MM.1S (cell line): Measurements from ENCODE around the gene FAM227B.

Experiments
- DNase-seq: peaks from one replicate; pipeline ENCODE4 v3.0.0-alpha.2; 2015
- H2AFZ ChIP-seq: fragments of 300-600 bp; sonication (generic); 2 replicates; pipeline ENCODE4 v1.6.0; 2016; ENCODE audit warnings: antibody characterized with exemption, low read length
- H3F3A ChIP-seq: fragments of 300-600 bp; sonication (generic); 2 replicates; pipeline ENCODE4 v1.6.1; 2016; ENCODE audit warnings: mild to moderate bottlenecking, antibody characterized with exemption, low read length, moderate library complexity, mixed read lengths; ENCODE audit not compliant: insufficient read depth
- H3K27ac ChIP-seq: fragments of 300-600 bp; sonication (generic); 2 replicates; pipeline ENCODE4 v1.5.1; 2016; ENCODE audit warnings: mild to moderate bottlenecking, low read length
- H3K27me3 ChIP-seq: fragments of 300-600 bp; sonication (generic); replicated peaks from 2 replicates; pipeline ENCODE4 v1.6.0; 2016; ENCODE audit warnings: low read length; ENCODE audit not compliant: insufficient read depth
- H3K36me3 ChIP-seq: fragments of 300-600 bp; sonication (generic); replicated peaks from 2 replicates; pipeline ENCODE4 v1.6.1; 2016; ENCODE audit warnings: mild to moderate bottlenecking, low read length, mixed read lengths; ENCODE audit not compliant: insufficient read depth
- H3K4me1 ChIP-seq: fragments of 300-600 bp; sonication (generic); 2 replicates; pipeline ENCODE4 v1.6.1; 2016; ENCODE audit warnings: low read length, mixed read lengths
- H3K4me2 ChIP-seq: fragments of 300-600 bp; sonication (generic); 2 replicates; pipeline ENCODE4 v1.6.0; 2016; ENCODE audit warnings: low read depth, low read length
- H3K4me3 ChIP-seq: fragments of 300-600 bp; sonication (generic); 2 replicates; pipeline ENCODE4 v1.5.1; 2016; ENCODE audit warnings: low read length, mixed read lengths
- H3K79me2 ChIP-seq: fragments of 300-600 bp; sonication (generic); 2 replicates; pipeline ENCODE4 v1.6.1; 2016; ENCODE audit warnings: mixed run types, low read length, mixed read lengths
- H3K9ac ChIP-seq: fragments of 300-600 bp; sonication (generic); 2 replicates; pipeline ENCODE4 v1.6.1; 2016; ENCODE audit warnings: low read length, mixed read lengths
- H3K9me2 ChIP-seq: fragments of 300-600 bp; sonication (generic); replicated peaks from 2 replicates; pipeline ENCODE4 v1.6.1; 2016; ENCODE audit warnings: mild to moderate bottlenecking, low read length, mixed read lengths; ENCODE audit not compliant: insufficient read depth
- H3K9me3 ChIP-seq: fragments of 300-600 bp; sonication (generic); replicated peaks from 2 replicates; pipeline ENCODE4 v1.6.1; 2016; ENCODE audit warnings: mild to moderate bottlenecking, low read length, mixed read lengths; ENCODE audit not compliant: insufficient read depth
- H4K20me1 ChIP-seq: fragments of 300-600 bp; sonication (generic); 2 replicates; pipeline ENCODE4 v1.6.1; 2016; ENCODE audit warnings: mild to moderate bottlenecking, low read length, moderate library complexity, mixed read lengths; ENCODE audit not compliant: insufficient read depth
- EZH2 ChIP-seq: fragments of 300-600 bp; sonication (generic); optimal IDR thresholded peaks from 2 replicates; pipeline ENCODE3; 2017; ENCODE audit warnings: low read depth, mild to moderate bottlenecking, antibody characterized with exemption, low read length, mixed read lengths
- EZH2phosphoT487 ChIP-seq: fragments of 300-600 bp; sonication (generic); IDR thresholded peaks from 2 replicates; pipeline ENCODE4 v1.6.1; 2018; ENCODE audit warnings: antibody characterized with exemption, low read length
- TF ChIP-seq, protein P1 (sequence below): fragments of 300-600 bp; sonication (generic); IDR thresholded peaks from 2 replicates; pipeline ENCODE4 v1.5.1; 2016; ENCODE audit warnings: antibody characterized with exemption, low read length, mixed read lengths

Gene FAM227B

DNA sequence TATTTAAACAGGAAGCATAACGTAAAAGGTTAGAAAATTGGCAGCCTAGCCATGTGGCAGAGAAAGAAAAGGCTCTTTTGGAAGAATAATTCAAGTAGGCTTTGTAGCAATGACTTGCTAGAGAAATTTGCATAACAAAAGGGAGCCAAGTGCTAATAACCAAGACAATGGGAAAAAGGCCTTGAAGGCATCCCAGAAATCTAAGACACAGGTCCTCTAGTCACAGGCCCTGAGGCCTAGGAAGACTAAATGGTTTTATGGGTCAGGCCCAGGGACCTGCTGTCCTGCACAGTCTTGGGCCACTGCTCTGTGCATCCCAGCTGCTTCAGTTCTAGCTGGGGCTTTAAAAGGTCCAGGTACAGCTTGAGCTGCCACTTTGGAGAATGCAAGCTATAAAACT lies 119.0 kb downstream of the FAM227B start:
- H2AFZ ChIP-seq: no peak overlapping the region
- no peak for TF ChIP-seq EZH2
- TF ChIP-seq, protein P1, sequence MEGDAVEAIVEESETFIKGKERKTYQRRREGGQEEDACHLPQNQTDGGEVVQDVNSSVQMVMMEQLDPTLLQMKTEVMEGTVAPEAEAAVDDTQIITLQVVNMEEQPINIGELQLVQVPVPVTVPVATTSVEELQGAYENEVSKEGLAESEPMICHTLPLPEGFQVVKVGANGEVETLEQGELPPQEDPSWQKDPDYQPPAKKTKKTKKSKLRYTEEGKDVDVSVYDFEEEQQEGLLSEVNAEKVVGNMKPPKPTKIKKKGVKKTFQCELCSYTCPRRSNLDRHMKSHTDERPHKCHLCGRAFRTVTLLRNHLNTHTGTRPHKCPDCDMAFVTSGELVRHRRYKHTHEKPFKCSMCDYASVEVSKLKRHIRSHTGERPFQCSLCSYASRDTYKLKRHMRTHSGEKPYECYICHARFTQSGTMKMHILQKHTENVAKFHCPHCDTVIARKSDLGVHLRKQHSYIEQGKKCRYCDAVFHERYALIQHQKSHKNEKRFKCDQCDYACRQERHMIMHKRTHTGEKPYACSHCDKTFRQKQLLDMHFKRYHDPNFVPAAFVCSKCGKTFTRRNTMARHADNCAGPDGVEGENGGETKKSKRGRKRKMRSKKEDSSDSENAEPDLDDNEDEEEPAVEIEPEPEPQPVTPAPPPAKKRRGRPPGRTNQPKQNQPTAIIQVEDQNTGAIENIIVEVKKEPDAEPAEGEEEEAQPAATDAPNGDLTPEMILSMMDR: no peak
- no peak for TF ChIP-seq EZH2phosphoT487
- no peaks in the 10 kb centered on the region for H3K9me2 ChIP-seq
- H4K20me1 ChIP-seq: no peaks in the 10 kb centered on the region
- no peaks in the 10 kb centered on the region for H3K4me1 ChIP-seq
- H3K79me2 ChIP-seq: no peaks in the 10 kb centered on the region
- H3F3A ChIP-seq: no peaks in the 10 kb centered on the region
- DNase-seq: no peak
- no peak overlapping the region for H3K4me3 ChIP-seq
- no peaks in the 10 kb centered on the region for H3K27me3 ChIP-seq
- H3K36me3 ChIP-seq: no peaks in the 10 kb centered on the region
- H3K9me3 ChIP-seq: no peaks in the 10 kb centered on the region
- H3K27ac ChIP-seq: no peak overlapping the region
- H3K9ac ChIP-seq: no peak overlapping the region
- H3K4me2 ChIP-seq: no peak overlapping the region

DNA sequence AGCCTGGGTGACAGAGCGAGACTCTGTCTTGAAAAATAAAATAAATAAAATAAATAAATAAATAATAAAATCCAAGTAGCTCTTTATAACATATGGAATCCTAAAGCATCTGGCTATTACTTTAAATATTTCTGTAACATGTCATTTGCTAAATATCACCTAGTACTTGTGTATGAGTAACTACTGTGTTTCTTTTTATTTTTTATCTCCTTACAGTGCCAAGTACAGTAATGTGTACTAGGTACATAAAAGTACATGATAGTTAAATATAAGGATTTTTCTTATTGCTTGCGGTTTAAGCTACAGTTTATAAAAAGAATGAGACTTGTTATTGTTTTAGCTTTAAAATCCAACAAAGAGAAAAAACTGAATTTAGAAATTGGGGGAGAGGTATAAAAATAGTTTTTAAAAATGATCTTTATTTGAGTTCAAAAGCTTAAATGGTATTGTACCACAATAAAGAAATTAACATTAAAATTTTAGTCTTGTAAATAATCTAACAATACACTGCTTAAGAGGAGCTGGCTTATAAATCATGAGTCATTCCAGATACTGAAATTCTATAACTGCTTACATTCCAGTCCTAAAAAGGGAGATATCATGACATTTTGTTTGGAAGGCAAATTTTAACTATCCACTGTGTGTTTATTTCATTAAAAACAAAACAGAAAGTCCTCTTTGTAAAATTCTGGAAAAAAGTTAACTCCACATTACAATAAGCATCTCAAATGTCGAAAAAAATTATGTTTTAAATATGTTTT lies 124.4 kb downstream of the FAM227B start:
- H4K20me1 ChIP-seq: no peaks in the 10 kb centered on the region
- TF ChIP-seq EZH2 (no peak), EZH2phosphoT487 (no peak)
- TF ChIP-seq, protein P1: no peak
- no peak overlapping the region for H3K4me3 ChIP-seq
- no peaks in the 10 kb centered on the region for H3F3A ChIP-seq
- H3K27ac ChIP-seq: no peak overlapping the region
- DNase-seq: no peak
- no peaks in the 10 kb centered on the region for H3K4me1 ChIP-seq
- H3K9me2 ChIP-seq: no peaks in the 10 kb centered on the region
- no peaks in the 10 kb centered on the region for H3K27me3 ChIP-seq
- no peaks in the 10 kb centered on the region for H3K9me3 ChIP-seq
- H2AFZ ChIP-seq: no peak overlapping the region
- no peak overlapping the region for H3K4me2 ChIP-seq
- no peak overlapping the region for H3K9ac ChIP-seq
- no peaks in the 10 kb centered on the region for H3K36me3 ChIP-seq
- H3K79me2 ChIP-seq: no peaks in the 10 kb centered on the region

DNA sequence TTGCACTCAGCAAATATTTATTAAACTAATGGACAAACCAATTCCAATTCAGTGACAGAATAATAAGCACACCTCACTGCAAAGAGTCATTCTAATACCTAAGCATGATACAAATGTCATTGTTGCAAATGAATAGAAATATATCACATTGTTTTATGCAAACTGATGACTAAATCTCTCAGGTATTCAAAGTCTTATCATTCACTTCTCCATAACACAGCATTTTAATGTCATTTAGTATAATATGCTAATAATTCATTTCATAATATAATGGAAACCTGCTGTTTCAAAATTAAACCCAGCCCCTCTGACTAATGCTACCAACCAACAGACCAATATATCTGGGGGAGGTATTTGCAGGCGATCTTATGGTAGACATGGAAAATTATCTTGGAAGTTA lies 125.8 kb downstream of the FAM227B start:
- Histone ChIP-seq H2AFZ (no peak overlapping the region), H3K36me3 (no peaks in the 10 kb centered on the region), H3K9me2 (no peaks in the 10 kb centered on the region), H3K9me3 (no peaks in the 10 kb centered on the region), H3K4me2 (no peak overlapping the region), H3K4me1 (no peaks in the 10 kb centered on the region), H3F3A (no peaks in the 10 kb centered on the region), H3K79me2 (no peaks in the 10 kb centered on the region), H3K27ac (no peak overlapping the region), H4K20me1 (no peaks in the 10 kb centered on the region), H3K9ac (no peak overlapping the region), H3K4me3 (no peak overlapping the region), H3K27me3 (no peaks in the 10 kb centered on the region)
- DNase-seq: no peak
- TF ChIP-seq, protein P1: no peak
- TF ChIP-seq EZH2phosphoT487 (no peak), EZH2 (no peak)
